Camera-type eye (tissue), 1 donor: Measurements from ENCODE around the gene RANBP3. TPM values are rescaled to one million over a fixed set of nuclear protein-coding genes. Genes with fewer than 3 reads are reported as not detected.

Source experiments
- total RNA-seq: library from RNA; depleted of rRNA; stranded (reverse); fragments of >200 nt; gene quantifications from one replicate; pipeline ENCODE4 v1.2.3, GENCODE V29; 2014

RANBP3 gene
- 81.3 TPM for total RNA-seq

DNA sequence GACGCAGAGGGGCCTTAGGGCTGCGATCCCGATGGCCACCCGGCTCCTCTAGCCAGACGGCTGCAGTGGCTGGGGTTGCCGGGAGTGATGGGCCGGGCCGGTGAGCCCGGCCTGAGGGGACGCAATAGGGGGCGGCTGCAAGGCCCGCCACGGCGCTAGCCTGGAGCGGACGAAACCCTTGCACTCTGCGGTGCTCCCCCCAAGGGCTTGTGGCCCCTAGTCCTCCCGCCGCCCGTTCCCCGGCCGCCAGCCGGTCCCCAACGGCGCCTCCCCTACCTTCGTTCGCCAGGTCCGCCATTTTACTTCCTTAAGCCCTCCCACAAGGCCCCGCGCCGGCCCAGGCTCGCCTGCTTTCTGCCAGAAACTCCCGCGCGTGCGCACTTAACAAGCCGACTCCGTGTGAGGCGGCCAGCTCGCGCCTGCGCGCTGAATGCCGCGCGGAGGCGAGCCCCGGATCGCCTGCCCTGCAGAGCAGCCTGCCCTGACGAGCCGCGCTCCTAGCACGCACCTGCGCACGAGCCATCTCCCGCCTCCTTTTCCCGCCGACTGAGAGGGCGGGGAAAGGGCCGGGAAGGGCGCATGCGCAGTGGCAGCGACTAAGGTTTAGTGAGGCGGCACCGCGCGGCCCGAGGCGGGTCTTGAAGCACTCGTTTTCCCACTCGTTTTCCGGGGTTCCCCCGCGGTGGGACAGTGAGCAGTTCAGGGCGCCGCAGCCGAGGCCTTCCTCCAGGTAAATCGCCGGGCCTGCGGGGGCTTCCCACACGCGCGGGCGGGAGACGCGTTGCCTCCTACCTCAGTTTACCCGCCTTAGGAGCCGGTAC lies at the start of gene RANBP3:
TSS of gene RANBP3 (minus strand) at position 356 of the 821 bp plus-strand sequence. CDS start at position 298, 58 bp downstream.

GRCh38 chr19:5913739-5914357 lies 64.1 kb downstream of the RANBP3 start, which contains the start of gene CAPS:
Gene CAPS, plus strand, starts transcription at chr19:5914254. Its CDS starts 153 bp downstream, at chr19:5914407.

DNA sequence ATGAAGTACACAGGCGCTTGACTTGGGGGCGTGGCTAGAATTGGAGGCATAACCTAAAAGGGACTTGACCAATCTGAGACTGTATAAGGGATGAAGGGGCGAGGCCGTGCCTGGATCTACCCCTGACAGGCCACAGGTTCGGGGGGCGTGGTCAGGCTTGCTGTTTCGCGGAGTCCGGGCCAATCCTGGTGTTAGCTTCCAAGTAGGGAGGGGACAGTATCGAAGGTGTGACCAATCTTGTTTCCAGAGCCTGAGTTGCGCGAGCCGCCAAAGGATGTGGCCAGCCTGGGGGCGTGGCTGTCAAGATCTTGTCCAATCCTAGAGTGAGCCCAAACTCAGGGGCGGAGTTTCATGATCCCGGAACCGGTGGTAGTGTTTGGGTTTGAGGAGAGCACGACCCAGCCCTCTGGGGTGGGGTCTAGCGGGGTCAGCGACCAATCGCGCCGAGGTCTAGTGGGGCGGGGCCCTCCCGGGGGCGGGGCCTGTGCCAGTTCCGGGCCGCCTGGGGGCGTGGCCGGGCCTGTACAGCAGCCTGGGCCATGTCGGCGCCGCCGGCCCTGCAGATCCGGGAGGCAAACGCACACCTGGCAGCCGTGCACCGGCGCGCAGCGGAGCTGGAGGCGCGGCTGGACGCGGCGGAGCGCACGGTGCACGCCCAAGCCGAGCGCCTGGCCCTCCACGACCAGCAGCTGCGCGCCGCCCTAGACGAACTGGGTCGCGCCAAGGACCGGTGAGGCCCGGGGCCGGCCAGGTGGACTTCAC lies 73.4 kb downstream of the RANBP3 start, which contains the start of gene VMAC:
TSS of gene VMAC (plus strand) at position 521 of the 762 bp plus-strand sequence. CDS start at position 540, 19 bp downstream.

DNA sequence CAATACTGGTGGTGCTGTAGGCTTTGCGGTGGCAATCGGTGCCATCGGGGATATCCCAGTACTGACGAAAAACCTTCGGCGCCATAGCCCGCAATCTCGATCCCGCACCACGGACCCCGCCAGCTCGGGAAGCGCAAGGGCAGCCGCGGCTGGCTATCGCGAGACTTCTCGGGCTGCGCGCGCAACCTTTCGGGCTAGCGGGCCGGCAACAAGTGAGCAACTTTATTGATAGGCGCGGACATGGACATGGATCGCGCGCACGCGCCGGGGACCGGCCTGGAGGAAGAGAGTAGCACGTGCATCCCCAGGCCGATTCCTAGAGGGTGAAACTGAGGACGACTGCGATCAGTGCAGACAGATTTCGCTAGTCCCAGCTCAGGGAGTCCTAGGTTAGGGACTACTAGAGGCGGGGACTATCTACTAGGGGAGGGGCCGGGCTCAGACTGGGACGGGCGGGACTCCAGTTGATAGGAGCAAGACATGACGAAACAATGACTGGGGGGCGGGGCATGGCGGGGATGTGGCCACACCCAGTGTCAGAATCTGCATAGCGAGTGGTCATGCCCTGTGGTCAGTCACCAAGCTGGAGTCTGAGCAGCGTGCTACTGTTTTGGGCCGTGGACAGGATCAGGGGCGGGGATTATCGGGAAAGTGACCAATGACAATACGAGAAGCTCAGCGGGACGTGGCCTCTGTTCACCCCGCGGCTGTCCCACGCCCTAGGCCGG lies 74.2 kb downstream of the RANBP3 start, which contains the start of gene NDUFA11:
TSS of gene NDUFA11 (minus strand) at position 167 of the 728 bp plus-strand sequence. CDS start at position 85, 82 bp downstream.

Other genes with a start within 250 kb of the RANBP3 start
- gene PRR22, start 193.4 kb downstream of the RANBP3 start, total RNA-seq, result 0.38 TPM
- 32.4 TPM for gene DUS3L, start 187.0 kb downstream of the RANBP3 start, total RNA-seq
- 3.7 TPM for gene NRTN, start 173.1 kb downstream of the RANBP3 start, total RNA-seq
- gene FUT6, start 138.4 kb downstream of the RANBP3 start, total RNA-seq, result 0.22 TPM
- gene FUT3, start 126.7 kb downstream of the RANBP3 start, total RNA-seq, result 2.4 TPM
- gene FUT5, start 107.6 kb downstream of the RANBP3 start, total RNA-seq, result not detected
- 76.9 TPM for gene NDUFA11, start 74.3 kb downstream of the RANBP3 start, total RNA-seq
- 7.5 TPM for gene VMAC, start 73.3 kb downstream of the RANBP3 start, total RNA-seq
- 11.2 TPM for gene CAPS, start 63.9 kb downstream of the RANBP3 start, total RNA-seq
- 10.3 TPM for gene RFX2, start 132.4 kb upstream of the RANBP3 start, total RNA-seq
- 0.71 TPM for gene ACSBG2, start 157.5 kb upstream of the RANBP3 start, total RNA-seq